ENCODE results near the gene PSME3IP1. TPM values are rescaled to one million over a fixed set of nuclear protein-coding genes. Genes with fewer than 3 reads are reported as not detected.
"Not testable (repeated sequence)": the region's sequence is repeated elsewhere in the genome, so short reads cannot be mapped to it uniquely, and the experiment has no call there.

PSME3IP1 gene
- total RNA-seq, 2 experiments from 2014 or later = 134 to 140 TPM

GRCh38 chr16:57191056-57191571, 5.3 kb upstream of the PSME3IP1 start:
- POLR2A ChIA-PET = no interaction called here
- Mint-ChIP-seq H3K4me1 (peaks cover 16% of the 10 kb centered on the region), H3K4me3 (no peak overlapping the region), H3K9me3 (no peaks in the 10 kb centered on the region), H3K27me3 (no peaks in the 10 kb centered on the region), H3K27ac (no peak overlapping the region), H3K36me3 (peaks cover 11% of the 10 kb centered on the region)
- ATAC-seq (ENCODE audit: low read depth) (no peak), DNase-seq (no peak)

GRCh38 chr16:57190136-57190535, 4.3 kb upstream of the PSME3IP1 start:
- Mint-ChIP-seq H3K27me3 (no peaks in the 10 kb centered on the region), H3K9me3 (no peaks in the 10 kb centered on the region), H3K4me1 (peaks cover 17% of the 10 kb centered on the region), H3K27ac (no peak overlapping the region), H3K4me3 (no peak overlapping the region), H3K36me3 (peaks cover 9% of the 10 kb centered on the region)
- POLR2A ChIA-PET = no interaction called here
- ATAC-seq (ENCODE audit: low read depth) = no peak
- DNase-seq = no peak

- POLR2A ChIA-PET; ATAC-seq (ENCODE audit: low read depth); DNase-seq; H3K36me3 Mint-ChIP-seq; H3K9me3 Mint-ChIP-seq; H3K27me3 Mint-ChIP-seq; H3K27ac Mint-ChIP-seq; H3K4me3 Mint-ChIP-seq: not testable (repeated sequence)
- H3K4me1 Mint-ChIP-seq = peaks cover 19% of the 10 kb centered on the region
These were observed 3.7 kb upstream of the PSME3IP1 start for GRCh38 chr16:57189527-57189926.

- DNase-seq (no peak), ATAC-seq (ENCODE audit: low read depth) (no peak)
- H3K4me3 Mint-ChIP-seq = peak overlapping the region; percentile 43
- no peaks in the 10 kb centered on the region for H3K27me3 Mint-ChIP-seq
- H3K27ac Mint-ChIP-seq = no peak overlapping the region
- POLR2A ChIA-PET = no interaction called here
- peaks cover 24% of the 10 kb centered on the region for H3K4me1 Mint-ChIP-seq
- H3K36me3 Mint-ChIP-seq = peaks cover 6% of the 10 kb centered on the region
- no peaks in the 10 kb centered on the region for H3K9me3 Mint-ChIP-seq
These were observed 2.8 kb upstream of the PSME3IP1 start for GRCh38 chr16:57188711-57189002.

GRCh38 chr16:57187902-57188710, 2.3 kb upstream of the PSME3IP1 start:
- not testable (repeated sequence) for H3K27me3 Mint-ChIP-seq; ATAC-seq (ENCODE audit: low read depth); DNase-seq; H3K27ac Mint-ChIP-seq; H3K36me3 Mint-ChIP-seq; H3K9me3 Mint-ChIP-seq
- peak overlapping the region; percentile 97 for H3K4me3 Mint-ChIP-seq
- POLR2A ChIA-PET = interaction anchor here (1.2 to 1.5 kb wide), 4 partner anchors 18 to 112 kb away, joined by 3 to 5 read pairs (median 4); partner anchors contain the start of gene CPNE2
- H3K4me1 Mint-ChIP-seq = peaks cover 23% of the 10 kb centered on the region

GRCh38 chr16:57186872-57187854, 1.3 kb upstream of the PSME3IP1 start:
- ATAC-seq (ENCODE audit: low read depth) (no peak), DNase-seq (peak; percentile 41)
- Mint-ChIP-seq H3K9me3 (no peaks in the 10 kb centered on the region), H3K27me3 (no peaks in the 10 kb centered on the region), H3K4me3 (peak overlapping the region; percentile 97), H3K27ac (peak overlapping the region; percentile 98), H3K36me3 (peaks cover 4% of the 10 kb centered on the region), H3K4me1 (peaks cover 25% of the 10 kb centered on the region)
- POLR2A ChIA-PET = interaction anchor here (1.2 to 1.5 kb wide), 5 partner anchors 19 to 113 kb away, joined by 3 to 5 read pairs (median 3); partner anchors contain the start of gene CPNE2

GRCh38 chr16:57185446-57185944, 344 bp downstream of the PSME3IP1 start:
- ATAC-seq (ENCODE audit: low read depth) (peak; percentile 27), DNase-seq (no peak)
- POLR2A ChIA-PET = interaction anchor here (0.5 to 2.1 kb wide), 13 partner anchors 12 to 694 kb away, joined by 3 to 7 read pairs (median 3); partner anchors contain the start of genes ARL2BP, CIAPIN1 and COQ9
- H3K4me1 Mint-ChIP-seq = peaks cover 24% of the 10 kb centered on the region
- peak overlapping the region; percentile 98 for H3K27ac Mint-ChIP-seq
- H3K27me3 Mint-ChIP-seq = no peaks in the 10 kb centered on the region
- no peaks in the 10 kb centered on the region for H3K9me3 Mint-ChIP-seq
- peak overlapping the region; percentile 97 for H3K4me3 Mint-ChIP-seq
- peaks cover 4% of the 10 kb centered on the region for H3K36me3 Mint-ChIP-seq

GRCh38 chr16:57184887-57185445, 873 bp downstream of the PSME3IP1 start:
- no peak for DNase-seq
- Mint-ChIP-seq H3K36me3 (peaks cover 4% of the 10 kb centered on the region), H3K27ac (peak overlapping the region; percentile 98), H3K4me1 (peaks cover 24% of the 10 kb centered on the region), H3K9me3 (no peaks in the 10 kb centered on the region), H3K27me3 (no peaks in the 10 kb centered on the region), H3K4me3 (peak overlapping the region; percentile 97)
- no peak for ATAC-seq (ENCODE audit: low read depth)
- POLR2A ChIA-PET = interaction anchor here (0.5 to 2.1 kb wide), 11 partner anchors 12 to 693 kb away, joined by 3 to 7 read pairs (median 3); partner anchors contain the start of genes ARL2BP, CIAPIN1 and COQ9

- ATAC-seq (ENCODE audit: low read depth) = no peak
- Mint-ChIP-seq H3K27me3 (no peaks in the 10 kb centered on the region), H3K9me3 (no peaks in the 10 kb centered on the region), H3K36me3 (peaks cover under 1% of the 10 kb centered on the region), H3K27ac (no peak overlapping the region), H3K4me1 (peaks cover 24% of the 10 kb centered on the region), H3K4me3 (peak overlapping the region; percentile 97)
- POLR2A ChIA-PET = interaction anchor here (2.1 kb wide), 1 partner anchor 253 kb away, joined by 4 read pairs; no protein-coding TSS in a partner anchor
- DNase-seq = no peak
These were observed 1.7 kb downstream of the PSME3IP1 start for GRCh38 chr16:57184113-57184512.

- Mint-ChIP-seq H3K4me1 (peaks cover 10% of the 10 kb centered on the region), H3K4me3 (no peak overlapping the region), H3K27me3 (no peaks in the 10 kb centered on the region), H3K36me3 (no peaks in the 10 kb centered on the region), H3K9me3 (no peaks in the 10 kb centered on the region), H3K27ac (no peak overlapping the region)
- ATAC-seq (ENCODE audit: low read depth) (no peak), DNase-seq (no peak)
- POLR2A ChIA-PET = no interaction called here
These were observed 6.5 kb downstream of the PSME3IP1 start for GRCh38 chr16:57179215-57179828.

GRCh38 chr16:57178793-57179212, 7.0 kb downstream of the PSME3IP1 start:
- no peak overlapping the region for H3K4me3 Mint-ChIP-seq
- ATAC-seq (ENCODE audit: low read depth) = no peak
- POLR2A ChIA-PET = no interaction called here
- H3K9me3 Mint-ChIP-seq = no peaks in the 10 kb centered on the region
- H3K4me1 Mint-ChIP-seq = peaks cover 5% of the 10 kb centered on the region
- no peak for DNase-seq
- H3K27me3 Mint-ChIP-seq = no peaks in the 10 kb centered on the region
- H3K27ac Mint-ChIP-seq = no peak overlapping the region
- no peaks in the 10 kb centered on the region for H3K36me3 Mint-ChIP-seq

- POLR2A ChIA-PET = no interaction called here
- peaks cover 3% of the 10 kb centered on the region for H3K4me1 Mint-ChIP-seq
- no peaks in the 10 kb centered on the region for H3K36me3 Mint-ChIP-seq
- ATAC-seq (ENCODE audit: low read depth) (no peak), DNase-seq (no peak)
- no peak overlapping the region for H3K27ac Mint-ChIP-seq
- H3K4me3 Mint-ChIP-seq = no peak overlapping the region
- no peaks in the 10 kb centered on the region for H3K27me3 Mint-ChIP-seq
- H3K9me3 Mint-ChIP-seq = no peaks in the 10 kb centered on the region
These were observed 7.6 kb downstream of the PSME3IP1 start for GRCh38 chr16:57178196-57178595.
